ENCODE measurements around the gene CEP83. TPM values are rescaled to one million over a fixed set of nuclear protein-coding genes. Genes with fewer than 3 reads are reported as not detected.

The CEP83 gene
- total RNA-seq, 1 donor from 2014 or later = 28.7 TPM

DNA sequence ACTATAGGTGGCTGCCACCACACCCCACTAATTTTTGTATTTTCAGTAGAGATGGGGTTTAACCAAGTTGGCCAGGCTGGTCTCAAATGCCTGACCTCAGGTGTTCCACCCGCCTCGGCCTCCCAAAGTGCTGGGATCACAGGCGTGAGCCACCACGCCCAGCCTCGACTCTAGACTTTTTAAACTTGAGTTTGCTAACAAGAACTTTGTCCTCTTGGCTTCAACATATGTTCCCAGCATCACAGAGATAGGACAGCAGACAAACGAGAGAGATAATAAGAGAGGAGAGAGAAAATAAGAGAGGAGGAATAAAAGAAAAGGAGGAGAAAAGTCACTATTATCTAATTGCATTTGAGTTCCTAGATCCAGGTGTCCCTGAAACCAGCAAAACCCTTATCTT is 119.1 kb downstream of the CEP83 start:
- no peak overlapping the region for H3K4me3 Mint-ChIP-seq
- H3K27me3 Mint-ChIP-seq (ENCODE audit: low read depth) = no peaks in the 10 kb centered on the region
- H3K36me3 Mint-ChIP-seq (ENCODE audit: low read depth) = peaks cover 13% of the 10 kb centered on the region
- no peak overlapping the region for H3K27ac Mint-ChIP-seq (ENCODE audit: unreplicated experiment)
- TF ChIP-seq, protein P1, sequence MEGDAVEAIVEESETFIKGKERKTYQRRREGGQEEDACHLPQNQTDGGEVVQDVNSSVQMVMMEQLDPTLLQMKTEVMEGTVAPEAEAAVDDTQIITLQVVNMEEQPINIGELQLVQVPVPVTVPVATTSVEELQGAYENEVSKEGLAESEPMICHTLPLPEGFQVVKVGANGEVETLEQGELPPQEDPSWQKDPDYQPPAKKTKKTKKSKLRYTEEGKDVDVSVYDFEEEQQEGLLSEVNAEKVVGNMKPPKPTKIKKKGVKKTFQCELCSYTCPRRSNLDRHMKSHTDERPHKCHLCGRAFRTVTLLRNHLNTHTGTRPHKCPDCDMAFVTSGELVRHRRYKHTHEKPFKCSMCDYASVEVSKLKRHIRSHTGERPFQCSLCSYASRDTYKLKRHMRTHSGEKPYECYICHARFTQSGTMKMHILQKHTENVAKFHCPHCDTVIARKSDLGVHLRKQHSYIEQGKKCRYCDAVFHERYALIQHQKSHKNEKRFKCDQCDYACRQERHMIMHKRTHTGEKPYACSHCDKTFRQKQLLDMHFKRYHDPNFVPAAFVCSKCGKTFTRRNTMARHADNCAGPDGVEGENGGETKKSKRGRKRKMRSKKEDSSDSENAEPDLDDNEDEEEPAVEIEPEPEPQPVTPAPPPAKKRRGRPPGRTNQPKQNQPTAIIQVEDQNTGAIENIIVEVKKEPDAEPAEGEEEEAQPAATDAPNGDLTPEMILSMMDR (conservative IDR thresholded peaks at IDR 0.05) = no peak
- no peak for DNase-seq (ENCODE audit: low read depth, low spot score)
- peaks cover 4% of the 10 kb centered on the region for H3K9me3 Mint-ChIP-seq
- peaks cover 6% of the 10 kb centered on the region for H3K4me1 Mint-ChIP-seq

DNA sequence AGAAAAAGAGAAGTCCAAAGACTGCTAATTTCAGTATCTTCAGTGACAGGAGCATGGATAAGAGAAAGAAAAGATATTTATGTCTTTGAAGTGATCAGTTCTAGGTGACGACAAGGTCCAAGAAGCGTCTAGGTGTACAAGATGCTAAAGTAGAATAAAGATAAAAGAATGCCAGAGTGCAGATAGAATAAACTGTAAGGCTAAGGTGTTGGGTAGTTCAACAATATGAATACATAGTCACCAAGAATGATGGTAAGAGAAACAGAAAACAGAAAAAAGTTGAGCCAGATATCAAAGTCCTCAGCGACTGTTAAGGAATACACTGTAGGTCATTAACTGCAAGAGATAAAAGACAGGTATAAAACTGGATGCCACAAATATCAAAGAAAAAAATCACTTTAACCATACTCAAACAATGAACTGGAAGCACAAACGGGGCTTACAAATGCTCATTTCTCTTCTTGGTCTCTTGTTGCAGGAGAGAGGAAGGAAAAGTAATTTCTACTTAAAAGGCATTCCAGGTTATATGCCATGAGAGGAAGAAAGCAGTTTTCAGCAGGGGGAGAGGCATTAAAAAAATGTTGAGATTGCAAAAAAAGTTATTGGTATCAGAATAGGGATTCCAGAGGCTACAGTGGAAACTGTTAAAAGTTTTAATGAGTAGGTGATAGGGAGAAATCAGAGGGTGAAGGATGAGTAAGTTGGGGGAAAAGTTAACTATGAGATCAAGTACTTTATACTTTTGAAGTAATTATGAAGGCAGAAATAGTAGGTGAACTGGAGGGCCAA is 121.5 kb downstream of the CEP83 start:
- Mint-ChIP-seq H3K36me3 (ENCODE audit: low read depth) (peaks cover 3% of the 10 kb centered on the region), H3K9me3 (peaks cover 2% of the 10 kb centered on the region), H3K4me1 (peaks cover 12% of the 10 kb centered on the region), H3K27ac (ENCODE audit: unreplicated experiment) (no peak overlapping the region), H3K27me3 (ENCODE audit: low read depth) (no peaks in the 10 kb centered on the region), H3K4me3 (no peak overlapping the region)
- DNase-seq (ENCODE audit: low read depth, low spot score) = no peak
- TF ChIP-seq, protein P1 (conservative IDR thresholded peaks at IDR 0.05) = no peak

DNA sequence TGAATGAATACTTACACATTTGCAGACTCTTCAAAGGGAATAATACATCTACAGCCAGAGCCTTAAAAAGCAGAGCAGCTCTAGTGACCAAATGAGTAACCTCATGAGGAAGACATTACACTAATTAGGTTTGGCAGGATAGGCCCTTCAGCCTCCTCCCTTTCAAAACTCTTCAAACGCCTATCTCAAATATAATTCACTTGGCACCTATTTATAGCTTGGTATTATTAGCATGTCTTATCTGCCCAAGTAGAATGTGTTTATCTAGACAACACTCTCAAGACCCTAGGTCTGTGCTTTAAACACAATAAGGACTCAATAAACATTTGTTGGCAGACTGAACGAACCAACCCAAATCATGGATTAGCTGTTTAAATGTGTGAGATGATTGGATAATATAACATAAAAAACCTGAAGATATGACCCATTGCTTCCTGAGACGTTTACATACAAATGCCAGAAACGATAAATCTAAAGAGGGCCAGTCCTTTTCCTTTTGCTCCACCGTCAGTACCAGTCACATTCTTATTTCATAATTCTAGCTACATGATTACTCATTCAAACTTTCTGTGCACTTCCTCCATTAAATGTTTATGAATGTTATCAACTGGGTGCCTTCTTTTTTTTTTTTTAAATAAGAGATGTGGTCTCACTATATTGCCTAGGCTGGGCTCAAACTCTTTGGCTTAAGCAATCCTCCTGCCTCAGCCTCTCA is 123.3 kb downstream of the CEP83 start:
- H3K27ac Mint-ChIP-seq (ENCODE audit: unreplicated experiment) = no peak overlapping the region
- no peak for DNase-seq (ENCODE audit: low read depth, low spot score)
- H3K27me3 Mint-ChIP-seq (ENCODE audit: low read depth) = no peaks in the 10 kb centered on the region
- peaks cover 6% of the 10 kb centered on the region for H3K4me1 Mint-ChIP-seq
- TF ChIP-seq, protein P1 (conservative IDR thresholded peaks at IDR 0.05) = no peak
- no peak overlapping the region for H3K4me3 Mint-ChIP-seq
- no peaks in the 10 kb centered on the region for H3K36me3 Mint-ChIP-seq (ENCODE audit: low read depth)
- H3K9me3 Mint-ChIP-seq = no peaks in the 10 kb centered on the region

DNA sequence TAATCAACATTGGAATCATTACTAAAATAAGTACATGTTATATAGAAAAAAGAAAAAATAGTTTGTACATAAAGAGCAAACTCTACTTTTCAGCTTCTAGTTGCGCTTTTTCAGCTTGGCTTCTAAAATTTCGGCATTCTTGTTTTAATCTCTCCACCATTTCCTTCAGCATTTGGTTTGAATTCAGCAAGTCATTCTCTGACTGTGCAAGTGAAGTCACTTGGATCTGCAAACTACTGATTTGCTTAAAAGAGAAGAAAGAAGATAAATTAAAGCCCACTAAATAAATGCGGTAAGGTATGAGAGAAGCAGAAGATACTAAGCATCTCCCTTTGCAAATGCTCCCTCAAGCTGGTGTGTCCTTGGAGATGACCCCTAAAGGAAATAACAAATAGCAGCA is 126.3 kb downstream of the CEP83 start:
- Mint-ChIP-seq H3K4me1 (peaks cover 6% of the 10 kb centered on the region), H3K27me3 (ENCODE audit: low read depth) (no peaks in the 10 kb centered on the region), H3K9me3 (no peaks in the 10 kb centered on the region), H3K4me3 (no peak overlapping the region), H3K36me3 (ENCODE audit: low read depth) (peaks cover 3% of the 10 kb centered on the region), H3K27ac (ENCODE audit: unreplicated experiment) (no peak overlapping the region)
- no peak for DNase-seq (ENCODE audit: low read depth, low spot score)
- TF ChIP-seq, protein P1 (conservative IDR thresholded peaks at IDR 0.05) = no peak

DNA sequence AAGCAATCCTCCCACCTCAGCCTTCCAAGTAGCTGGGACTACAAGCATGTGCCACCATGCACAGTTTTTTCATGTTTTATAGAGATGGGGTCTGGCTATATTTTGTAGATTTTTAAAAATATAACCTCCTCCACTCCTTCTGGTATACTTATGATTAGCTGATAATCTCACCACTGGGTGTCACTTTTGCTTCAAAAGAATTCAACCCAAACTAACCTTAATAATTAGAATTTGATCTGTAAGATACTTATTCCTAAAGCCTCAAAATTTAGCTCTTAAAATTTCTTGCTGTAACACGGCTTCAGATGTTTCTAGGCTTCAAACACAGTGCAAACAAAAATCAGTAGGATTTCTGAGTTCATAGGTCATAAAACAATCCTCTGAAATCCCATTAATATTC is 130.3 kb downstream of the CEP83 start:
- H3K4me3 Mint-ChIP-seq = no peak overlapping the region
- H3K36me3 Mint-ChIP-seq (ENCODE audit: low read depth) = peaks cover 29% of the 10 kb centered on the region
- H3K4me1 Mint-ChIP-seq = peaks cover 4% of the 10 kb centered on the region
- TF ChIP-seq, protein P1 (conservative IDR thresholded peaks at IDR 0.05) = no peak
- no peaks in the 10 kb centered on the region for H3K9me3 Mint-ChIP-seq
- H3K27me3 Mint-ChIP-seq (ENCODE audit: low read depth) = no peaks in the 10 kb centered on the region
- no peak overlapping the region for H3K27ac Mint-ChIP-seq (ENCODE audit: unreplicated experiment)
- DNase-seq (ENCODE audit: low read depth, low spot score) = no peak

All from neural crest cell (in vitro differentiated cells).